Measurements from ENCODE around the gene MMP23B. TPM values are rescaled to one million over a fixed set of nuclear protein-coding genes. Genes with fewer than 3 reads are reported as not detected.

Gene MMP23B
- total RNA-seq, 4 donors from 2014 or later: 0.49 to 7.6 (median 2.7) TPM

GRCh38 chr1:1627261-1627828 lies 4.6 kb upstream of the MMP23B start:
- H3K4me3 ChIP-seq: peak overlapping the region; percentile 36 to 63 (median 43)
- H3K27ac ChIP-seq: peak overlapping the region; percentile 83 to 90 (median 88)
- DNase-seq: no peak
- peaks cover 25 to 76% (median 31%) of the 10 kb centered on the region in 3 donors for H3K4me1 ChIP-seq
- H3K27me3 ChIP-seq: peaks cover 0 to 38% (median 10%) of the 10 kb centered on the region in 4 donors
- TF ChIP-seq, protein P1, sequence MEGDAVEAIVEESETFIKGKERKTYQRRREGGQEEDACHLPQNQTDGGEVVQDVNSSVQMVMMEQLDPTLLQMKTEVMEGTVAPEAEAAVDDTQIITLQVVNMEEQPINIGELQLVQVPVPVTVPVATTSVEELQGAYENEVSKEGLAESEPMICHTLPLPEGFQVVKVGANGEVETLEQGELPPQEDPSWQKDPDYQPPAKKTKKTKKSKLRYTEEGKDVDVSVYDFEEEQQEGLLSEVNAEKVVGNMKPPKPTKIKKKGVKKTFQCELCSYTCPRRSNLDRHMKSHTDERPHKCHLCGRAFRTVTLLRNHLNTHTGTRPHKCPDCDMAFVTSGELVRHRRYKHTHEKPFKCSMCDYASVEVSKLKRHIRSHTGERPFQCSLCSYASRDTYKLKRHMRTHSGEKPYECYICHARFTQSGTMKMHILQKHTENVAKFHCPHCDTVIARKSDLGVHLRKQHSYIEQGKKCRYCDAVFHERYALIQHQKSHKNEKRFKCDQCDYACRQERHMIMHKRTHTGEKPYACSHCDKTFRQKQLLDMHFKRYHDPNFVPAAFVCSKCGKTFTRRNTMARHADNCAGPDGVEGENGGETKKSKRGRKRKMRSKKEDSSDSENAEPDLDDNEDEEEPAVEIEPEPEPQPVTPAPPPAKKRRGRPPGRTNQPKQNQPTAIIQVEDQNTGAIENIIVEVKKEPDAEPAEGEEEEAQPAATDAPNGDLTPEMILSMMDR (IDR thresholded peaks at IDR 0.05): no peak
- peak in 1 of 4 donors; percentile 40 for TF ChIP-seq POLR2A (IDR thresholded peaks at IDR 0.05)
- intact Hi-C loops (cut with DNase I): no loop called here
- 45% methylated on average over 5 of the region's 37 CpGs; no CpG with 5 or more reads in 1 of the 2 donors for WGBS, 2 donors
- peaks cover 0 to 26% (median 0%) of the 10 kb centered on the region in 3 donors for H3K36me3 ChIP-seq
- H3K9me3 ChIP-seq: no peaks in the 10 kb centered on the region

GRCh38 chr1:1627829-1628753 lies 3.9 kb upstream of the MMP23B start:
- no peak for DNase-seq
- Histone ChIP-seq H3K4me3 (peak overlapping the region; percentile 36 to 63 (median 43)), H3K27ac (peak overlapping the region; percentile 83 to 90 (median 88)), H3K9me3 (no peaks in the 10 kb centered on the region), H3K27me3 (peaks cover 0 to 38% (median 10%) of the 10 kb centered on the region in 4 donors), H3K4me1 (peaks cover 21 to 69% (median 31%) of the 10 kb centered on the region in 3 donors), H3K36me3 (peaks cover 0 to 26% (median 0%) of the 10 kb centered on the region in 3 donors)
- WGBS, 2 donors: 50 to 66% methylated on average over 2 to 12 of the region's 53 CpGs
- intact Hi-C loops (cut with DNase I): no loop called here
- TF ChIP-seq, protein P1 (IDR thresholded peaks at IDR 0.05): no peak
- no peak for TF ChIP-seq POLR2A (IDR thresholded peaks at IDR 0.05)

DNA sequence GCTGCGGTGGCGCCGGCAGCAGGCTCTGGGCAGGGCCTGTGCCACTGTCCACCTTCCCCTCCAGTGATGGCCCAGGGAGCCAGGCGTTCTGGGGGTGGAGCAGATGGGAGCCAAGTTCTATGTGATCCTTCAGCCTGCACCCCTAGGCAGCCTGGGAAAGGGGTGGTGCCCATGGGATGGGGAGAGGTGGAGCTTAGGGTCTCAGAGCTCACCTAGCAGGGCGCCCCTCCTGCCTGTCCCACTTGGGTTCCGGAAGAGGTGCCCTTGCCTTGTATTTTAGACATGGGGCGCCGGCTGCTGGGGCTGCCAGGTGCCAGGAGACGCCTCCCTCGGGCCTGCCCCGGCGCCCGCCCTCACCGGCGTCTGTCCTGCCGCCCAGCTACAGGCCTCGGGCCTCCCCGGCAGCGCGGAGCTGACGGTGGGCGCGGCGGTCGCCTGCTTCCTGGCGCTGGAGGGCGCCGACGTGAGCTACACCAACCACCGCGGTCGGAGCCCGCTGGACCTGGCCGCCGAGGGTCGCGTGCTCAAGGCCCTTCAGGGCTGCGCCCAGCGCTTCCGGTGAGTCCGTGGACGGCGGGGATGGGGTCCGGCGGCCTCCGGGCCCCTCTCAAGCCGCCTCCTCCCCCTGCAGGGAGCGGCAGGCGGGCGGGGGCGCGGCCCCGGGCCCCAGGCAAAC lies 3.1 kb upstream of the MMP23B start:
- DNase-seq: no peak
- peaks cover 21 to 65% (median 31%) of the 10 kb centered on the region in 3 donors for H3K4me1 ChIP-seq
- H3K27me3 ChIP-seq: peaks cover 0 to 38% (median 10%) of the 10 kb centered on the region in 4 donors
- no peaks in the 10 kb centered on the region for H3K9me3 ChIP-seq
- WGBS, 2 donors: no CpG with 5 or more reads among the region's 53 CpGs
- intact Hi-C loops (cut with DNase I): no loop called here
- TF ChIP-seq, protein P1 (IDR thresholded peaks at IDR 0.05): no peak
- peak in 2 of 4 donors; percentile 4 to 24 for TF ChIP-seq POLR2A (IDR thresholded peaks at IDR 0.05)
- H3K36me3 ChIP-seq: peaks cover 0 to 22% (median 0%) of the 10 kb centered on the region in 3 donors
- peak overlapping the region; percentile 36 to 63 (median 43) for H3K4me3 ChIP-seq
- peak overlapping the region; percentile 83 to 90 (median 88) for H3K27ac ChIP-seq

GRCh38 chr1:1629430-1630190 lies 2.4 kb upstream of the MMP23B start:
- intact Hi-C loops (cut with DNase I): no loop called here
- Histone ChIP-seq H3K4me1 (peaks cover 21 to 65% (median 31%) of the 10 kb centered on the region in 3 donors), H3K27me3 (peaks cover 0 to 38% (median 10%) of the 10 kb centered on the region in 4 donors), H3K9me3 (no peaks in the 10 kb centered on the region), H3K36me3 (peaks cover 0 to 15% (median 0%) of the 10 kb centered on the region in 3 donors), H3K4me3 (peak overlapping the region; percentile 36 to 63 (median 43)), H3K27ac (peak overlapping the region in 3 of 4 donors; percentile 87 to 90 (median 90))
- TF ChIP-seq POLR2A (IDR thresholded peaks at IDR 0.05): no peak
- TF ChIP-seq, protein P1 (IDR thresholded peaks at IDR 0.05): no peak
- no peak for DNase-seq
- 26 to 49% methylated on average over 6 to 14 of the region's 48 CpGs for WGBS, 2 donors

All from esophagus squamous epithelium (tissue), 5 donors.